ENCODE results near the gene MYL6. TPM values are rescaled to one million over a fixed set of nuclear protein-coding genes. Genes with fewer than 3 reads are reported as not detected.

Gene MYL6
- total RNA-seq, 1 experiment from 2014 or later, result 1,248 TPM

DNA sequence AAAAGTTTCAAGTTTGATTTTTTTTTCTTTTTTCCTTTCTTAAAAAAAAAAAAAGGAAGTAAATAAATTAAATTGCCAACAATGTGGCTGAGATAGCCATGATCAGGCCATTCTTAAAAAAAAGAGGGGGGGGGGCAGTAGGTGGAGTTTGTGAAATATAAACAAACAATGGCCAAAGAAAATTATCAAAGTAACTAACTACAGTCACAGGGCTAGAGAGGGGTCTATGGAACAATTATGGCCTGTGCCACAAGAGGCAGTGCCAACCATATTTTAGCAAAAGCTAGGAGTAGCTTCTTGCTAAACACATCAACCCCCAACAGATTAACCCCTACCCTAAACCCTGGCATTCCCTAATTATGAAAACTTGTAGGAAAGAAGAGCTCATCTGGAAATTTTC, 47.3 kb downstream of the MYL6 start:
- H3K4me3 ChIP-seq (ENCODE audit: insufficient read depth, low read depth, low read length), result no peak overlapping the region
- peaks cover 34% of the 10 kb centered on the region for H3K36me3 ChIP-seq (replicated peaks; ENCODE audit: control insufficient read depth, insufficient read depth, low read length)
- H3K27me3 ChIP-seq (ENCODE audit: control insufficient read depth, insufficient read depth, low read length), result no peaks in the 10 kb centered on the region
- DNase-seq, result no peak

DNA sequence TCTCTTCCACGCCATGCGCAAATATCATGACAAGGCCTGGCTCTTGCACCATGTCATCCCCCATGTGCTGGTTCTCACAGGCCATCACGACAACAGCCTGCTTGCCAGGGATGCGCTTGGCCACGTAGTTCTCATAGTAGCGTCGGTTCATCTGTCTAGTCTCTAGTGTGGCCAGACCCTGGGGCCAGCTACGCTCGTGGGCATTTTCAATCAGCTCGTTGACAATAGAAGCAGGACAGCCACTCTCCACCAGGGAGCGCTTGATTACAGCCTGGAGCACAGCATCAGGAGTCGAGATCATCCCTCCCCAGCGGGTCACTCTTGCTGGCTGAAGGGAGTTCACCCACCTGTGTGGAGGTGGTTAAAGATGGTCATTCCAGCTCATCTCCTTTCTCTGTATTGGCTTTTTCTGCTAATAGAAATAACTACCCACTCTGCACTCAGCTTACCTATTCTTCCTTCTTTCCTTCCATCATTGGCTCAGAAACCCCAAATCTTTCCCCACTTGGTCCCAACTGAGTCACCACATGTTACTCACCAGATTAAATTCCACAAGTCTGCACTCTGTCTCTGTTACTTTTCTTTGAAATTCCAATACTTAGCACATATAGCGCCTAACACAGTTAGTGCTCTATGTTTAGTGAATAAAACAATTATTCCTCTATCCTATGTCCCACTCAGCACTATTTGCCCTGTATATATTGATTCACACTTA, 48.5 kb downstream of the MYL6 start:
- Histone ChIP-seq H3K27me3 (ENCODE audit: control insufficient read depth, insufficient read depth, low read length) (no peaks in the 10 kb centered on the region), H3K4me3 (ENCODE audit: insufficient read depth, low read depth, low read length) (no peak overlapping the region), H3K36me3 (replicated peaks; ENCODE audit: control insufficient read depth, insufficient read depth, low read length) (peaks cover 38% of the 10 kb centered on the region)
- peak; percentile 85 for DNase-seq

DNA sequence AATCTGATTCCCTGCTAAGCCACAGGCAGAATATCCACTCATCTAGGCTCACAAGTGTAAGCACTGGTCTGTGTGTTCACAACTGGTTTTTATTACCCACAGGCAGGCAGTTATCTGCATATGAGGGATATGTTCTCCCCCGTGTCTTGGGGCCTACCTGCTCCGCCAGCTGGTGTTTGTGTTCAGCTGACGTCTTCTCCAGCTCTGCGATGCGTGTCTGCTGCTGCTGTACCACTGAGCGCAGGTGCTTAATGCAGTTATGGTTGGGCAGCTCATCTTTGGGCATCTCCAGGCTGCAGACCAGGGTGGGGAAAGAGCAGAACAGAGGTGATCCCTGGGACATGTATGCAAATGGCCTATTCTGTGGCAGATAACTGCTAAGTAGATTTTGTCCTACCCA, 49.8 kb downstream of the MYL6 start:
- Histone ChIP-seq H3K27me3 (ENCODE audit: control insufficient read depth, insufficient read depth, low read length) (no peaks in the 10 kb centered on the region), H3K36me3 (replicated peaks; ENCODE audit: control insufficient read depth, insufficient read depth, low read length) (peaks cover 47% of the 10 kb centered on the region), H3K4me3 (ENCODE audit: insufficient read depth, low read depth, low read length) (no peak overlapping the region)
- DNase-seq, result no peak

Other genes with a start within 250 kb of the MYL6 start
- 94.2 and 97.8 TPM in 2 replicates for gene PYM1, start 230.5 kb upstream of the MYL6 start, total RNA-seq (2014; rRNA removed; shearing (Covaris generic))
- 7.9 and 10.9 TPM in 2 replicates for gene DGKA, start 227.2 kb upstream of the MYL6 start, total RNA-seq (2014; rRNA removed; shearing (Covaris generic))
- gene PMEL, start 192.3 kb upstream of the MYL6 start, total RNA-seq (2014; rRNA removed; shearing (Covaris generic)), result 28.4 and 38.1 TPM in 2 replicates
- 63.3 and 68.0 TPM in 2 replicates for gene CDK2, start 191.5 kb upstream of the MYL6 start, total RNA-seq (2014; rRNA removed; shearing (Covaris generic))
- 52.1 and 52.4 TPM in 2 replicates for gene RAB5B, start 184.3 kb upstream of the MYL6 start, total RNA-seq (2014; rRNA removed; shearing (Covaris generic))
- 24.0 and 27.2 TPM in 2 replicates for gene SUOX, start 161.1 kb upstream of the MYL6 start, total RNA-seq (2014; rRNA removed; shearing (Covaris generic))
- gene IKZF4, start 137.3 kb upstream of the MYL6 start, total RNA-seq (2014; rRNA removed; shearing (Covaris generic)), result 1.5 and 3.7 TPM in 2 replicates
- 830 and 1,197 TPM in 2 replicates for gene RPS26, start 116.4 kb upstream of the MYL6 start, total RNA-seq (2014; rRNA removed; shearing (Covaris generic))
- gene ERBB3, start 78.2 kb upstream of the MYL6 start, total RNA-seq (2014; rRNA removed; shearing (Covaris generic)), result 32.4 and 39.8 TPM in 2 replicates
- gene PA2G4, start 53.8 kb upstream of the MYL6 start, total RNA-seq (2014; rRNA removed; shearing (Covaris generic)), result 273 and 282 TPM in 2 replicates
- gene RPL41, start 41.7 kb upstream of the MYL6 start, total RNA-seq (2014; rRNA removed; shearing (Covaris generic)), result 3,839 and 4,060 TPM in 2 replicates
- 8.2 and 11.3 TPM in 2 replicates for gene ZC3H10, start 40.1 kb upstream of the MYL6 start, total RNA-seq (2014; rRNA removed; shearing (Covaris generic))
- 120 and 127 TPM in 2 replicates for gene ESYT1, start 30.1 kb upstream of the MYL6 start, total RNA-seq (2014; rRNA removed; shearing (Covaris generic))
- 118 and 129 TPM in 2 replicates for gene MYL6B, start 5.8 kb upstream of the MYL6 start, total RNA-seq (2014; rRNA removed; shearing (Covaris generic))
- 20.0 and 27.5 TPM in 2 replicates for gene SMARCC2, start 31.1 kb downstream of the MYL6 start, total RNA-seq (2014; rRNA removed; shearing (Covaris generic))
- 96.2 and 98.4 TPM in 2 replicates for gene RNF41, start 63.6 kb downstream of the MYL6 start, total RNA-seq (2014; rRNA removed; shearing (Covaris generic))
- gene NABP2, start 66.0 kb downstream of the MYL6 start, total RNA-seq (2014; rRNA removed; shearing (Covaris generic)), result 45.5 and 50.4 TPM in 2 replicates
- 0.48 TPM in 1 of 2 replicates, not detected in the other for gene SLC39A5, start 71.7 kb downstream of the MYL6 start, total RNA-seq (2014; rRNA removed; shearing (Covaris generic))
- 11.2 and 13.7 TPM in 2 replicates for gene ANKRD52, start 100.0 kb downstream of the MYL6 start, total RNA-seq (2014; rRNA removed; shearing (Covaris generic))
- 15.5 and 21.2 TPM in 2 replicates for gene COQ10A, start 108.6 kb downstream of the MYL6 start, total RNA-seq (2014; rRNA removed; shearing (Covaris generic))
- 179 and 188 TPM in 2 replicates for gene CS, start 142.0 kb downstream of the MYL6 start, total RNA-seq (2014; rRNA removed; shearing (Covaris generic))
- 108 and 129 TPM in 2 replicates for gene CNPY2, start 157.6 kb downstream of the MYL6 start, total RNA-seq (2014; rRNA removed; shearing (Covaris generic))
- 38.6 and 64.1 TPM in 2 replicates for gene PAN2, start 175.6 kb downstream of the MYL6 start, total RNA-seq (2014; rRNA removed; shearing (Covaris generic))
- 4.0 and 7.6 TPM in 2 replicates for gene IL23A, start 180.5 kb downstream of the MYL6 start, total RNA-seq (2014; rRNA removed; shearing (Covaris generic))
- gene STAT2, start 201.7 kb downstream of the MYL6 start, total RNA-seq (2014; rRNA removed; shearing (Covaris generic)), result 42.2 and 47.6 TPM in 2 replicates
- not detected in 2 replicates for gene APOF, start 204.5 kb downstream of the MYL6 start, total RNA-seq (2014; rRNA removed; shearing (Covaris generic))